Skeletal muscle cell (primary cell): ENCODE measurements around the gene ICAM4.
A peak's percentile ranks its signal among the peaks of the same experiment; 100 is the strongest.
"Not testable (repeated sequence)": the region's sequence is repeated elsewhere in the genome, so short reads cannot be mapped to it uniquely, and the experiment has no call there.

Experiments
- DNase-seq: peaks from one replicate; pipeline ENCODE4 v3.0.0-alpha.2; 2010; ENCODE audit warnings: low read depth
- H3K4me3 ChIP-seq: 2 replicates; pipeline ENCODE4 v1.5.1; 2011; ENCODE audit warnings: low read depth, mild to moderate bottlenecking, control low read depth, low read length, moderate library complexity

The ICAM4 gene

DNA sequence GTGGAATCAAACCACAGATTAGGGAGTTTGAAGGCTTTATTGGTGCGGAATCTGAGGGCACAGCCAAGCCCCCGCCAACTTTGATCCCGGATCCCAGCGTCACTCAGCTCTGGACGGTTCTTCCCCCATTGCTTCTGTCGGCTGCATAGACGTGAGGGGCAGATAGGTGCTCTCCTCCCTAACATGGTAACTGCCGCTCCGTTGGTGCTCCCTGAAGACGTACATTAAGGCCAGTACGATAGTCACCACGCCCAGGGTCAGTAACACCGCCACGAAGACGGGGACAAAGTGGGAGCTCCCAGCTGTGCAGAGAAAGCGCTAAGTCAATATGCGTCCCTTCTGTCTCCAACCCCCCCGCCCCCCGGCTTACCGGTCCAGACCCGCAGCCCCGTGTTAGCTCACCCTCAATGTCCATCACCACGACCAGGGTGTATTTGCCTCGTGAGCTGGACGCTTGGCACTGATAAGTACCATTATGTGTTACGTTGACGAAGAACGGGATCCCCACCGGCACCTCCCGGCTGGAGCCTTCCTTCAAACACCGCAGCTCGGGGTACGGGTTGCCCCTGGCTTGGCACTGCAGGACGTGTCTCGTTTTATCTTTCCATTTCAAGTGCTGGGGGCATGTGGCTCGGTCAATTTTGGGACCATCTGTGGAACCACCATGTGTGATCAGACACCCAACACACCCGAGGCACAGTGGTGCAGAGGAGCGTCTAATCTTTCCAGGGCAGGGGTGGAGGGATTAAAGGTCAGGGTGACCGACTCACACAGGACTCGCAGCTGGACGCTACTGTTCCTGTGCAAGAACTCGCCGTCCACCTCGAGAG is 47.2 kb downstream of the ICAM4 start:
- H3K4me3 ChIP-seq: peak overlapping the region; percentile 80

DNA sequence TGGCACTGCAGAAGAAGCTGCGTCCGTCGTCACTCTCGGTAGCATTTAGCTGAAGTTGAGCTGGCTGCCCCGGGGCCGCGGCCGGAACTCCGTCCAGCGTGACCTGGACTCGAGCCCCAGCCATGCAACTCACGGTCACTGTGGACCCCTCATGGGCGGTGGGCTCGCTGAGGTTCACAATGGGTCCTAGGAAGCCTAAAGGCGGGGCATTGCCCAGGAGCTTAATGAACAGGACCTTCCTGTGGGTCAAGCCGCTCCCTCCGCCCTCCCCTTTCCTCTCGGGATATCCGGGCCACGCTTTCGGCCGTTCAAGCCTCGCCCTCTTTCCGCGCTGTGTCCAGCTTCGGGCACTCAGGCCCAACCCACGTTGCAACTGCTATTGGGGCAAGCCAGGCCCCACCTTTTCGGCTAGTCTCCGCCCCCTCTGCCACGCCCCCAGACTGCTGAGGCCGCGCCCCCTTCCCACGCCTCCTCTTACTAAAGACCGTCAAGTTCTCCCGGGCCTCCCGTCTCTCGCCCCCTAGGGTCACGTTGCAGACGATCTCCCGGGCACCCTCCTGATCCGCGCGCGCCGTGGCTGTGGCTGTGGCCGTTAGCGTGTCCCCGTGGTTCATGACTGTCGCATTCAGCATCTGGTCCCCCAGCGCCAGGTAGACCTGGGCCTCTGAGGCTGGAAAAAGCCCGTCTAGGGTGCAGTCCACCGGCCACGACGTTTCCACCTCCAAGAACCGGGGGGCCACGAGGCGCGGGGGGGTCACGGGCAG is 48.0 kb downstream of the ICAM4 start:
- DNase-seq: peak; percentile 85
- peak overlapping the region; percentile 80 for H3K4me3 ChIP-seq

More for the DNA sequence above, 47.2 kb downstream of the ICAM4 start:
- DNase-seq: no peak

DNA sequence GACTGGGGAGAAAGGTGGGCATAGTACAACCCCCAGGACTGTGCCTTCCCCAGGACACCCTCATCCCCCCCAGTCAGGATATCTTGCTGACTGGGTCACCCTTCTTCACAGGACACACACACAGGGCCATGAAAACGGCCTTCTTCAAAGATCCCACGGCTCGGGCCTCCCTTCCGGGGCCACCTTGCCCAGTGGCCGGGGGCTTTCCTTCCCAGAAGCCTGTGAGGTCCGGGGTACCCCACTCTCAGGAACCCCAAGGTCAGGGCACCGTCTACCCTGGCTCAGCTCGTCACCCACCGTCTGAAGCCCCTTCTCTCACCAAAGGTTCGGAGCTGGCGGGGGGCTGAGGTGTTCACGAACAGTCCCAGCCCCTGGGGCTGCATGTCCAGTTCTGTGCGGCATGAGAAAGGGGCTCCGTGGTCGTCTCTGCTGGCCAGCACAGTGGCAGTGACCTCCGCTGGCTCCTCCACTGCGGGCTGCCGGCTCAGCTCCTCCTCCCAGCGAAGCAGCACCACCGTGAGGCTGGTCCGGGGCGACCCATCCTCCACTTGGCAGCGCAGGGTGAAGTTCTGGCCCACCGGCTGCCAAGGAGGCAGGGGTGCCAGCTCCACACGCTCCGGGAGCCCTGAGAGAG is 48.7 kb downstream of the ICAM4 start:
- DNase-seq: no peak

DNA sequence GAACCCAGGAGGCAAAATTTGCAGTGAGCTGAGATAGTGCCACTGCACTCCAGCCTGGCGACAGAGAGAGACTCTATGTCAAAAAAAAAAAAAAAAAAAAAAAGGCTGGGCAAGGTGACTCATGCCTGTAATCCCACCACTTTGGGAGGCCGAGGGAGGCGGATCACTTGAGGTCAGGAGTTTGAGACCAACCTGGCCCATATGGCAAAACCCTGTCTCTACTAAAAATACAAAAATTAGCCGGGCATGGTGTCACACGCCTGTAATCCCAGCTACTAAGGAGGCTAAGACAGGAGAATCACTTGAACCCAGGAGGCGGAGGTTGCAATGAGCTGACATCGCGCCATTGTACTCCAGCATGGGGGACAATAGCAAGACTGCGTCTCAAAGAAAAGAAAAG is 50.0 kb downstream of the ICAM4 start:
- not testable (repeated sequence) for H3K4me3 ChIP-seq, DNase-seq

More for the DNA sequence above, 48.7 kb downstream of the ICAM4 start:
- H3K4me3 ChIP-seq: peak overlapping the region; percentile 80
